Measurements from ENCODE around the gene CAPSL. TPM values are rescaled to one million over a fixed set of nuclear protein-coding genes. Genes with fewer than 3 reads are reported as not detected.
A peak's percentile ranks its signal among the peaks of the same experiment; 100 is the strongest.

CAPSL gene
- total and polyA plus RNA-seq, 2 experiments from 2014 or later: 0.66 TPM; not detected in 1

GRCh38 chr5:35904443-35905132 lies 33.8 kb downstream of the CAPSL start:
- Histone ChIP-seq H4K20me1 (ENCODE audit: insufficient read depth, poor library complexity, severe bottlenecking) (no peaks in the 10 kb centered on the region), H3K4me1 (ENCODE audit: insufficient read depth) (no peaks in the 10 kb centered on the region), H3K27ac (no peak overlapping the region), H3K4me2 (no peak overlapping the region), H3K36me3 (replicated peaks; ENCODE audit: insufficient read depth, low read depth) (no peaks in the 10 kb centered on the region), H3K79me2 (no peaks in the 10 kb centered on the region), H2AFZ (no peak overlapping the region), H3K9me2 (replicated peaks; ENCODE audit: insufficient read depth) (no peaks in the 10 kb centered on the region), H3K4me3 (no peak overlapping the region), H3K27me3 (no peaks in the 10 kb centered on the region), H3K9me3 (ENCODE audit: low read depth) (no peaks in the 10 kb centered on the region)
- TF ChIP-seq CTCF (IDR thresholded peaks at IDR 0.05; ENCODE audit: poor library complexity): no peak
- no peak for TF ChIP-seq EZH2phosphoT487 (IDR thresholded peaks at IDR 0.05; ENCODE audit: low read depth, severe bottlenecking, unreplicated experiment)
- no peak for TF ChIP-seq EZH2 (IDR thresholded peaks at IDR 0.05; ENCODE audit: borderline replicate concordance)
- WGBS (ENCODE audit: low lambda C conversion rate, missing lambda C conversion rate): 85% methylated on average over 11 of the region's 11 CpGs
- DNase-seq (ENCODE audit: low spot score): no peak

GRCh38 chr5:35903631-35904203 lies 34.7 kb downstream of the CAPSL start:
- H3K9me3 ChIP-seq (ENCODE audit: low read depth): no peaks in the 10 kb centered on the region

GRCh38 chr5:35902046-35902672 lies 36.3 kb downstream of the CAPSL start:
- Histone ChIP-seq H3K9me2 (replicated peaks; ENCODE audit: insufficient read depth) (no peaks in the 10 kb centered on the region), H3K27me3 (no peaks in the 10 kb centered on the region), H2AFZ (no peak overlapping the region), H3K4me1 (ENCODE audit: insufficient read depth) (no peaks in the 10 kb centered on the region), H3K4me2 (no peak overlapping the region), H3K36me3 (replicated peaks; ENCODE audit: insufficient read depth, low read depth) (no peaks in the 10 kb centered on the region), H3K27ac (no peak overlapping the region), H3K79me2 (no peaks in the 10 kb centered on the region), H3K4me3 (no peak overlapping the region), H3K9me3 (ENCODE audit: low read depth) (no peaks in the 10 kb centered on the region), H4K20me1 (ENCODE audit: insufficient read depth, poor library complexity, severe bottlenecking) (no peaks in the 10 kb centered on the region)
- peak; percentile 16 for DNase-seq (ENCODE audit: low spot score)
- 92% methylated on average over 2 of the region's 2 CpGs for WGBS (ENCODE audit: low lambda C conversion rate, missing lambda C conversion rate)
- TF ChIP-seq EZH2phosphoT487 (IDR thresholded peaks at IDR 0.05; ENCODE audit: low read depth, severe bottlenecking, unreplicated experiment) (no peak), EZH2 (IDR thresholded peaks at IDR 0.05; ENCODE audit: borderline replicate concordance) (no peak)

More at GRCh38 chr5:35903631-35904203, 34.7 kb downstream of the CAPSL start:
- no peaks in the 10 kb centered on the region for H3K36me3 ChIP-seq (replicated peaks; ENCODE audit: insufficient read depth, low read depth)
- no peaks in the 10 kb centered on the region for H3K79me2 ChIP-seq
- H2AFZ ChIP-seq: no peak overlapping the region
- H3K9me2 ChIP-seq (replicated peaks; ENCODE audit: insufficient read depth): no peaks in the 10 kb centered on the region
- no peaks in the 10 kb centered on the region for H3K27me3 ChIP-seq
- H3K4me2 ChIP-seq: no peak overlapping the region
- no peaks in the 10 kb centered on the region for H3K4me1 ChIP-seq (ENCODE audit: insufficient read depth)
- TF ChIP-seq EZH2 (IDR thresholded peaks at IDR 0.05; ENCODE audit: borderline replicate concordance): no peak
- TF ChIP-seq CTCF (IDR thresholded peaks at IDR 0.05; ENCODE audit: poor library complexity): no peak
- no peak for TF ChIP-seq EZH2phosphoT487 (IDR thresholded peaks at IDR 0.05; ENCODE audit: low read depth, severe bottlenecking, unreplicated experiment)
- H4K20me1 ChIP-seq (ENCODE audit: insufficient read depth, poor library complexity, severe bottlenecking): no peaks in the 10 kb centered on the region
- no peak overlapping the region for H3K4me3 ChIP-seq
- no peak for DNase-seq (ENCODE audit: low spot score)
- no peak overlapping the region for H3K27ac ChIP-seq
- 97% methylated on average over 6 of the region's 6 CpGs for WGBS (ENCODE audit: low lambda C conversion rate, missing lambda C conversion rate)
